ENCODE results near the gene XRCC5. TPM values are rescaled to one million over a fixed set of nuclear protein-coding genes. Genes with fewer than 3 reads are reported as not detected.

XRCC5 gene
- total RNA-seq, 1 experiment from 2014 or later, result 424 TPM

DNA sequence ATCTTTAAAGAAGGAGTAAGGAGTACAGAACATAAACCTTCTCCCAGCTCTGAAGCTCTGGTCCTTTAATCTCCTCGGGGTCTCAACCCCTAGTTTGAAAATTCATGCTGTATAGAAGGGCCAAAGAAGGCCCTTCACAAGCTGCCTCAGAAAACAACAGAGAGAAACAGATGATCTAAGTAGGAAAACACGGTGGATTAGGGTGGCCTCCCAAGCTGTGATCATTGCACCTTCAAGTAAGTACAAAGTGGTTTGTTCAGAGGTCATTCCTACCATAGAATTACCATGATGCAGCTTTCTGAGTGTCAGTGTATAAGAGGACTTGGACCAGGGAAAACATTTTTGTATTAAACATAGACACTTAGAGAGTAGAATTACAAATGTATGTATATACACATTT lies 16.5 kb upstream of the XRCC5 start:
- Histone ChIP-seq H4K20me1 (ENCODE audit: insufficient read depth) (no peaks in the 10 kb centered on the region), H2AFZ (ENCODE audit: low read depth, low read length, poor library complexity, severe bottlenecking) (no peak overlapping the region), H3K36me3 (ENCODE audit: control insufficient read depth in 1 of 2, insufficient read depth in 2 of 2, low read length in 2 of 2) (no peaks in the 10 kb centered on the region), H3K27me3 (ENCODE audit: insufficient read depth, low read length) (no peaks in the 10 kb centered on the region), H3K9me3 (ENCODE audit: control insufficient read depth in 1 of 2, insufficient read depth in 1 of 2, low read depth in 1 of 2, low read length in 2 of 2) (no peaks in the 10 kb centered on the region), H3K4me2 (ENCODE audit: low read length) (no peak overlapping the region), H3K9ac (ENCODE audit: low read length) (no peak overlapping the region), H3K4me3 (replicated peaks in 1 of 2; ENCODE audit: low read depth in 1 of 2, low read length in 2 of 2) (no peak overlapping the region), H3K4me1 (ENCODE audit: control insufficient read depth in 1 of 2, insufficient read depth in 2 of 2, low read length in 2 of 2) (no peaks in the 10 kb centered on the region), H3K79me2 (ENCODE audit: insufficient read depth, low read length) (no peaks in the 10 kb centered on the region), H3K9me2 (ENCODE audit: insufficient read depth) (no peaks in the 10 kb centered on the region), H3K27ac (ENCODE audit: low read depth, low read length) (no peak overlapping the region)
- ATAC-seq, result no peak
- RAD21 ChIA-PET (ENCODE audit: low non-redundant PET in 1 of 2, low total read pairs in 2 of 2, uncharacterized antibody in 2 of 2, unreplicated experiment in 2 of 2), result no interaction called here
- TF ChIP-seq SP1 (IDR thresholded peaks at IDR 0.05; ENCODE audit: low read depth), result no peak
- TF ChIP-seq SRF (IDR thresholded peaks at IDR 0.05; ENCODE audit: low read depth), result no peak
- no peak for TF ChIP-seq POLR2A (IDR thresholded peaks at IDR 0.05; ENCODE audit: borderline replicate concordance, extremely low read depth, insufficient read depth, insufficient read length)
- no peak for TF ChIP-seq ZNF274 (IDR thresholded peaks at IDR 0.05; ENCODE audit: low read depth, low read length)
- TF ChIP-seq, protein P1, sequence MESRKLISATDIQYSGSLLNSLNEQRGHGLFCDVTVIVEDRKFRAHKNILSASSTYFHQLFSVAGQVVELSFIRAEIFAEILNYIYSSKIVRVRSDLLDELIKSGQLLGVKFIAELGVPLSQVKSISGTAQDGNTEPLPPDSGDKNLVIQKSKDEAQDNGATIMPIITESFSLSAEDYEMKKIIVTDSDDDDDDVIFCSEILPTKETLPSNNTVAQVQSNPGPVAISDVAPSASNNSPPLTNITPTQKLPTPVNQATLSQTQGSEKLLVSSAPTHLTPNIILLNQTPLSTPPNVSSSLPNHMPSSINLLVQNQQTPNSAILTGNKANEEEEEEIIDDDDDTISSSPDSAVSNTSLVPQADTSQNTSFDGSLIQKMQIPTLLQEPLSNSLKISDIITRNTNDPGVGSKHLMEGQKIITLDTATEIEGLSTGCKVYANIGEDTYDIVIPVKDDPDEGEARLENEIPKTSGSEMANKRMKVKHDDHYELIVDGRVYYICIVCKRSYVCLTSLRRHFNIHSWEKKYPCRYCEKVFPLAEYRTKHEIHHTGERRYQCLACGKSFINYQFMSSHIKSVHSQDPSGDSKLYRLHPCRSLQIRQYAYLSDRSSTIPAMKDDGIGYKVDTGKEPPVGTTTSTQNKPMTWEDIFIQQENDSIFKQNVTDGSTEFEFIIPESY (IDR thresholded peaks at IDR 0.05; ENCODE audit: extremely low read depth, insufficient replicate concordance, low read length), result no peak
- TF ChIP-seq CBX3 (IDR thresholded peaks at IDR 0.05; ENCODE audit: low read depth), result no peak
- TF ChIP-seq POLR2AphosphoS5 (IDR thresholded peaks at IDR 0.05; ENCODE audit: low read depth, low read length), result no peak
- TF ChIP-seq CEBPB (IDR thresholded peaks at IDR 0.05; ENCODE audit: low read depth), result no peak
- TF ChIP-seq, protein P2, sequence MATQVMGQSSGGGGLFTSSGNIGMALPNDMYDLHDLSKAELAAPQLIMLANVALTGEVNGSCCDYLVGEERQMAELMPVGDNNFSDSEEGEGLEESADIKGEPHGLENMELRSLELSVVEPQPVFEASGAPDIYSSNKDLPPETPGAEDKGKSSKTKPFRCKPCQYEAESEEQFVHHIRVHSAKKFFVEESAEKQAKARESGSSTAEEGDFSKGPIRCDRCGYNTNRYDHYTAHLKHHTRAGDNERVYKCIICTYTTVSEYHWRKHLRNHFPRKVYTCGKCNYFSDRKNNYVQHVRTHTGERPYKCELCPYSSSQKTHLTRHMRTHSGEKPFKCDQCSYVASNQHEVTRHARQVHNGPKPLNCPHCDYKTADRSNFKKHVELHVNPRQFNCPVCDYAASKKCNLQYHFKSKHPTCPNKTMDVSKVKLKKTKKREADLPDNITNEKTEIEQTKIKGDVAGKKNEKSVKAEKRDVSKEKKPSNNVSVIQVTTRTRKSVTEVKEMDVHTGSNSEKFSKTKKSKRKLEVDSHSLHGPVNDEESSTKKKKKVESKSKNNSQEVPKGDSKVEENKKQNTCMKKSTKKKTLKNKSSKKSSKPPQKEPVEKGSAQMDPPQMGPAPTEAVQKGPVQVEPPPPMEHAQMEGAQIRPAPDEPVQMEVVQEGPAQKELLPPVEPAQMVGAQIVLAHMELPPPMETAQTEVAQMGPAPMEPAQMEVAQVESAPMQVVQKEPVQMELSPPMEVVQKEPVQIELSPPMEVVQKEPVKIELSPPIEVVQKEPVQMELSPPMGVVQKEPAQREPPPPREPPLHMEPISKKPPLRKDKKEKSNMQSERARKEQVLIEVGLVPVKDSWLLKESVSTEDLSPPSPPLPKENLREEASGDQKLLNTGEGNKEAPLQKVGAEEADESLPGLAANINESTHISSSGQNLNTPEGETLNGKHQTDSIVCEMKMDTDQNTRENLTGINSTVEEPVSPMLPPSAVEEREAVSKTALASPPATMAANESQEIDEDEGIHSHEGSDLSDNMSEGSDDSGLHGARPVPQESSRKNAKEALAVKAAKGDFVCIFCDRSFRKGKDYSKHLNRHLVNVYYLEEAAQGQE (IDR thresholded peaks at IDR 0.05; ENCODE audit: low read depth), result no peak
- TF ChIP-seq, protein P3, sequence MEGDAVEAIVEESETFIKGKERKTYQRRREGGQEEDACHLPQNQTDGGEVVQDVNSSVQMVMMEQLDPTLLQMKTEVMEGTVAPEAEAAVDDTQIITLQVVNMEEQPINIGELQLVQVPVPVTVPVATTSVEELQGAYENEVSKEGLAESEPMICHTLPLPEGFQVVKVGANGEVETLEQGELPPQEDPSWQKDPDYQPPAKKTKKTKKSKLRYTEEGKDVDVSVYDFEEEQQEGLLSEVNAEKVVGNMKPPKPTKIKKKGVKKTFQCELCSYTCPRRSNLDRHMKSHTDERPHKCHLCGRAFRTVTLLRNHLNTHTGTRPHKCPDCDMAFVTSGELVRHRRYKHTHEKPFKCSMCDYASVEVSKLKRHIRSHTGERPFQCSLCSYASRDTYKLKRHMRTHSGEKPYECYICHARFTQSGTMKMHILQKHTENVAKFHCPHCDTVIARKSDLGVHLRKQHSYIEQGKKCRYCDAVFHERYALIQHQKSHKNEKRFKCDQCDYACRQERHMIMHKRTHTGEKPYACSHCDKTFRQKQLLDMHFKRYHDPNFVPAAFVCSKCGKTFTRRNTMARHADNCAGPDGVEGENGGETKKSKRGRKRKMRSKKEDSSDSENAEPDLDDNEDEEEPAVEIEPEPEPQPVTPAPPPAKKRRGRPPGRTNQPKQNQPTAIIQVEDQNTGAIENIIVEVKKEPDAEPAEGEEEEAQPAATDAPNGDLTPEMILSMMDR (IDR thresholded peaks at IDR 0.05 in 2 of 3, conservative IDR thresholded peaks at IDR 0.05 in 1 of 3; ENCODE audit: borderline replicate concordance in 1 of 3, insufficient read depth in 1 of 3, low read depth in 2 of 3, low read length in 2 of 3), result no peak
- TF ChIP-seq ELF1 (IDR thresholded peaks at IDR 0.05; ENCODE audit: borderline replicate concordance, low read depth), result no peak
- TF ChIP-seq YY1 (IDR thresholded peaks at IDR 0.05; ENCODE audit: extremely low read depth, insufficient replicate concordance, low read depth, low read length), result no peak
- TF ChIP-seq TCF7L2 (IDR thresholded peaks at IDR 0.05; ENCODE audit: borderline replicate concordance, extremely low read depth, insufficient read depth, insufficient read length), result no peak
- POLR2A ChIA-PET, result interaction anchor here (1.1 kb wide), 1 partner anchor 11 kb away, joined by 4 read pairs; the partner anchor contains the start of genes PECR and TMEM169
- CTCF ChIA-PET, result interaction anchor here (1.5 kb wide), 1 partner anchor 11 kb away, joined by 3 read pairs; the partner anchor contains the start of genes PECR and TMEM169
- no peak for DNase-seq (ENCODE audit: low read depth, low spot score)
- BruUV-seq (replicated peaks), result no TSS peak
- intact Hi-C loops (cut with micrococcal nuclease), result no loop called here

All from HCT116 (cell line).